Panc1 (cell line): ENCODE results near the gene EXPH5. TPM values are rescaled to one million over a fixed set of nuclear protein-coding genes. Genes with fewer than 3 reads are reported as not detected.

Experiments used
- ATAC-seq: fragments of 200-7000 bp; cut with Tn5 transposase; 2 replicates; pipeline ENCODE4 v1.9.1; 2020; ENCODE audit warnings: mild to moderate bottlenecking, moderate library complexity
- BruUV-seq: library from RNA; stranded (reverse); fragments of 400-500 nt; replicated peaks from 2 replicates; lab custom pipeline; 2021; lab: Mats Ljungman, UMichigan
- CTCF ChIA-PET: fragments of 300-600 bp; sonication (Branson Sonifier 250); formaldehyde crosslinking; loops from one replicate; lab custom pipeline; 2022; ENCODE audit warnings: antibody characterized with exemption; lab: Charles Lee
- POLR2A ChIA-PET: fragments of 300-600 bp; sonication (Branson Sonifier 250); formaldehyde crosslinking; loops from one replicate; lab custom pipeline; 2022; ENCODE audit warnings: antibody characterized with exemption; lab: Charles Lee
- DNase-seq: peaks from one replicate; pipeline ENCODE4 v3.0.0-alpha.2; 2010; ENCODE audit warnings: low read depth, low spot score
- H3K27ac ChIP-seq: 2 replicates; pipeline ENCODE4 v1.5.1; 2011; ENCODE audit warnings: mild to moderate bottlenecking, low read length, inconsistent platforms
- H3K27me3 ChIP-seq: fragments of 200-500 bp; sonication (Bioruptor generic); 2 replicates; pipeline ENCODE4 v1.6.0; 2014; ENCODE audit warnings: low read length, inconsistent platforms; ENCODE audit not compliant: control insufficient read depth, insufficient read depth
- H3K36me3 ChIP-seq: fragments of 200-500 bp; sonication (Bioruptor generic); 2 replicates; pipeline ENCODE4 v1.5.1; 2014; ENCODE audit warnings: inconsistent platforms, mild to moderate bottlenecking, low read length, moderate library complexity; ENCODE audit not compliant: control insufficient read depth, insufficient read depth
- H3K4me1 ChIP-seq: 2 replicates; pipeline ENCODE4 v1.5.1; 2011; ENCODE audit warnings: inconsistent platforms, mild to moderate bottlenecking, low read length, moderate library complexity; ENCODE audit not compliant: control insufficient read depth, insufficient read depth
- H3K4me3 ChIP-seq, 2 experiments: 2 replicates each; pipeline ENCODE4 v1.5.1; 2011 to 2012; ENCODE audit warnings: low read depth in 2 of 2, low read length in 2 of 2, mild to moderate bottlenecking in 2 of 2, inconsistent platforms in 1 of 2, moderate library complexity in 1 of 2
- H3K9me3 ChIP-seq: fragments of 200-500 bp; sonication (Bioruptor generic); 2 replicates; pipeline ENCODE4 v1.5.1; 2014; ENCODE audit warnings: low read depth, mild to moderate bottlenecking, inconsistent platforms, low read length, moderate library complexity; ENCODE audit not compliant: control insufficient read depth, insufficient read depth
- POLR2AphosphoS5 ChIP-seq: IDR thresholded peaks from 2 replicates; pipeline ENCODE4 v1.6.1; 2012; ENCODE audit warnings: mild to moderate bottlenecking, low read depth, low read length, moderate library complexity
- SIN3A ChIP-seq: IDR thresholded peaks from 2 replicates; pipeline ENCODE4 v1.6.1; 2012; ENCODE audit warnings: low read depth, mild to moderate bottlenecking, low read length, moderate library complexity, borderline replicate concordance; ENCODE audit not compliant: insufficient read depth
- TCF7L2 ChIP-seq: IDR thresholded peaks from 2 replicates; pipeline ENCODE4 v1.6.1; 2011; ENCODE audit warnings: mild to moderate bottlenecking, low read depth, low read length, inconsistent platforms
- in situ Hi-C: cut with HindIII; loops from 2 replicates; pipeline ENCODE4 v1.10.0; 2016; ENCODE audit warnings: low sequenced_read_pairs, low pct_unique_long_range_greater_than_20kb
- intact Hi-C: fragments of 100-400 bp; cut with micrococcal nuclease; formaldehyde crosslinking; loops from one replicate; pipeline ENCODE4 v1.10.0; 2022; ENCODE audit not compliant: unreplicated experiment
- total RNA-seq: library from RNA; stranded (reverse); gene quantifications from one replicate; pipeline ENCODE4 v1.2.1, GENCODE V29; 2021; ENCODE audit not compliant: unreplicated experiment
- TF ChIP-seq, protein P1 (sequence below), 2 experiments: IDR thresholded peaks; 2 replicates each; pipeline ENCODE4 v1.6.1; 2011 to 2012; ENCODE audit warnings: low read depth in 2 of 2, control low read depth in 1 of 2, low read length in 1 of 2, mild to moderate bottlenecking in 1 of 2, moderate library complexity in 1 of 2; ENCODE audit not compliant: insufficient read depth in 1 of 2
- TF ChIP-seq, protein P2 (sequence below): fragments of 450-650 bp; IDR thresholded peaks from 2 replicates; pipeline ENCODE4 v1.5.1; 2017; ENCODE audit warnings: mild to moderate bottlenecking

EXPH5 gene
- total RNA-seq, 1 experiment from 2014 or later = 0.85 TPM

GRCh38 chr11:108534274-108534882 lies 59.2 kb downstream of the EXPH5 start:
- no peak for ATAC-seq
- in situ Hi-C loops (no loop called here), intact Hi-C loops (no loop called here)
- BruUV-seq = no TSS peak
- DNase-seq = no peak
- no peaks in the 10 kb centered on the region for H3K36me3 ChIP-seq
- H3K9me3 ChIP-seq = no peaks in the 10 kb centered on the region
- H3K4me3 ChIP-seq = no peak overlapping the region
- ChIA-PET CTCF (no interaction called here), POLR2A (no interaction called here)
- H3K27me3 ChIP-seq = peaks cover 6% of the 10 kb centered on the region; the same call in 1 of the 2 replicates
- H3K27ac ChIP-seq = no peak overlapping the region
- TF ChIP-seq, protein P1, sequence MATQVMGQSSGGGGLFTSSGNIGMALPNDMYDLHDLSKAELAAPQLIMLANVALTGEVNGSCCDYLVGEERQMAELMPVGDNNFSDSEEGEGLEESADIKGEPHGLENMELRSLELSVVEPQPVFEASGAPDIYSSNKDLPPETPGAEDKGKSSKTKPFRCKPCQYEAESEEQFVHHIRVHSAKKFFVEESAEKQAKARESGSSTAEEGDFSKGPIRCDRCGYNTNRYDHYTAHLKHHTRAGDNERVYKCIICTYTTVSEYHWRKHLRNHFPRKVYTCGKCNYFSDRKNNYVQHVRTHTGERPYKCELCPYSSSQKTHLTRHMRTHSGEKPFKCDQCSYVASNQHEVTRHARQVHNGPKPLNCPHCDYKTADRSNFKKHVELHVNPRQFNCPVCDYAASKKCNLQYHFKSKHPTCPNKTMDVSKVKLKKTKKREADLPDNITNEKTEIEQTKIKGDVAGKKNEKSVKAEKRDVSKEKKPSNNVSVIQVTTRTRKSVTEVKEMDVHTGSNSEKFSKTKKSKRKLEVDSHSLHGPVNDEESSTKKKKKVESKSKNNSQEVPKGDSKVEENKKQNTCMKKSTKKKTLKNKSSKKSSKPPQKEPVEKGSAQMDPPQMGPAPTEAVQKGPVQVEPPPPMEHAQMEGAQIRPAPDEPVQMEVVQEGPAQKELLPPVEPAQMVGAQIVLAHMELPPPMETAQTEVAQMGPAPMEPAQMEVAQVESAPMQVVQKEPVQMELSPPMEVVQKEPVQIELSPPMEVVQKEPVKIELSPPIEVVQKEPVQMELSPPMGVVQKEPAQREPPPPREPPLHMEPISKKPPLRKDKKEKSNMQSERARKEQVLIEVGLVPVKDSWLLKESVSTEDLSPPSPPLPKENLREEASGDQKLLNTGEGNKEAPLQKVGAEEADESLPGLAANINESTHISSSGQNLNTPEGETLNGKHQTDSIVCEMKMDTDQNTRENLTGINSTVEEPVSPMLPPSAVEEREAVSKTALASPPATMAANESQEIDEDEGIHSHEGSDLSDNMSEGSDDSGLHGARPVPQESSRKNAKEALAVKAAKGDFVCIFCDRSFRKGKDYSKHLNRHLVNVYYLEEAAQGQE (IDR thresholded peaks at IDR 0.05; ENCODE audit: insufficient read depth in 1 of 2, low read depth in 2 of 2, low read length in 1 of 2) = no peak
- TF ChIP-seq POLR2AphosphoS5 = no peak
- no peaks in the 10 kb centered on the region for H3K4me1 ChIP-seq

DNA sequence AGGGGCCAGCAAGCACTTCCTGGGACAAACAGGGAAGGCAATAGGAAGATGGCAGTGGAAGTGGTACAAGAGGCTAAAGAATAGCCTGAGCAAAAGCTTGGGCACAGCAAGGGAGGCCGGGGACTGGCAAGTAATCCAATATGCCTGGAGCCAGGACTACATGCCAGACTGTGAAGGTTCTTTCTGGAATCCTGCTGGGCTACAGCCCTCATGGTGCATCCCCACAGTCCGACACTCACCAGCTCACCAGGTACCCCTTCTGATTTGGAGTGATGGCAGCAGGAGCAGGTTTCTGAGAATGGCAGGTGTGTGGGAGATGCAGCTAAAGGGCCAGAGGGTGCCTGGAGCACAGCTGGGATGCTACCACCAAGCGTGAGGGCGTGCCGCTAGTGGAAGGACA lies 63.1 kb downstream of the EXPH5 start:
- TF ChIP-seq, protein P1 (IDR thresholded peaks at IDR 0.05; ENCODE audit: insufficient read depth in 1 of 2, low read depth in 2 of 2, low read length in 1 of 2) = no peak
- no peak for TF ChIP-seq POLR2AphosphoS5
- TF ChIP-seq SIN3A = no peak
- TF ChIP-seq, protein P2, sequence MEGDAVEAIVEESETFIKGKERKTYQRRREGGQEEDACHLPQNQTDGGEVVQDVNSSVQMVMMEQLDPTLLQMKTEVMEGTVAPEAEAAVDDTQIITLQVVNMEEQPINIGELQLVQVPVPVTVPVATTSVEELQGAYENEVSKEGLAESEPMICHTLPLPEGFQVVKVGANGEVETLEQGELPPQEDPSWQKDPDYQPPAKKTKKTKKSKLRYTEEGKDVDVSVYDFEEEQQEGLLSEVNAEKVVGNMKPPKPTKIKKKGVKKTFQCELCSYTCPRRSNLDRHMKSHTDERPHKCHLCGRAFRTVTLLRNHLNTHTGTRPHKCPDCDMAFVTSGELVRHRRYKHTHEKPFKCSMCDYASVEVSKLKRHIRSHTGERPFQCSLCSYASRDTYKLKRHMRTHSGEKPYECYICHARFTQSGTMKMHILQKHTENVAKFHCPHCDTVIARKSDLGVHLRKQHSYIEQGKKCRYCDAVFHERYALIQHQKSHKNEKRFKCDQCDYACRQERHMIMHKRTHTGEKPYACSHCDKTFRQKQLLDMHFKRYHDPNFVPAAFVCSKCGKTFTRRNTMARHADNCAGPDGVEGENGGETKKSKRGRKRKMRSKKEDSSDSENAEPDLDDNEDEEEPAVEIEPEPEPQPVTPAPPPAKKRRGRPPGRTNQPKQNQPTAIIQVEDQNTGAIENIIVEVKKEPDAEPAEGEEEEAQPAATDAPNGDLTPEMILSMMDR = no peak
- TF ChIP-seq TCF7L2 = no peak
- no peak for ATAC-seq
- intact Hi-C loops = no loop called here
- no peaks in the 10 kb centered on the region for H3K36me3 ChIP-seq
- ChIA-PET POLR2A (no interaction called here), CTCF (no interaction called here)
- H3K27me3 ChIP-seq = no peaks in the 10 kb centered on the region
- no peaks in the 10 kb centered on the region for H3K4me1 ChIP-seq
- DNase-seq = no peak
- no peaks in the 10 kb centered on the region for H3K9me3 ChIP-seq
- no peak overlapping the region for H3K4me3 ChIP-seq
- no peak overlapping the region for H3K27ac ChIP-seq
- in situ Hi-C loops = no loop called here
- BruUV-seq = no TSS peak
